ENCODE data around the gene VSTM2B. TPM values are rescaled to one million over a fixed set of nuclear protein-coding genes. Genes with fewer than 3 reads are reported as not detected.

The VSTM2B gene
- total and polyA plus RNA-seq, 2 of the 13 experiments (the other 11 are each of a cell fraction or from before 2014, with no cell fraction given) = not detected

DNA sequence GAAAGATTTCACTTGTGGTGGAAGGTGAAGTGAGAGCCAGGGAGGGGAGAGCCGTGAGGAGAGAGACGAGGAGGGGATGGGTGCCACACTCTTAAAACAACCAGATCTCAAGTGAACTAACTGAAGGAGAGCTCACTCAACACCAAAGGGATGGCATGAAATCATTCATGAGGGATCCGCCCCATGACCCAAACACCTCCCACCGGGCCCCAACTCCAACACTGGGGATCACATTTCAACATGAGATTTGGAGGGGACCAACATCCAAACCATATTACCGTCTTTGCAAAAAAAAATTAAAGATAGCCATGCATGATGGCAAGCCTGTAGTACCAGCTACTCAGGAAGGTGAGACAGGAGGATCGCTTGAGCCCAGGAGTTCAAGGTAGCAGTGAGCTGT is 45.4 kb downstream of the VSTM2B start:
- ChIA-PET CTCF (ENCODE audit: low intra/inter-chr PET ratio, low total read pairs) (no interaction called here), POLR2A (no interaction called here)
- 8% methylated on average over 6 of the region's 6 CpGs for WGBS (ENCODE audit: low lambda C conversion rate)
- H3K79me2 ChIP-seq (ENCODE audit: insufficient read depth, low read length) = no peaks in the 10 kb centered on the region
- H3K4me2 ChIP-seq (ENCODE audit: low read depth, low read length) = no peak overlapping the region
- BruUV-seq (replicated peaks) = no TSS peak
- no peak for ATAC-seq
- H2AFZ ChIP-seq (ENCODE audit: low read length) = no peak overlapping the region
- H4K20me1 ChIP-seq (ENCODE audit: insufficient read depth, low read length) = no peaks in the 10 kb centered on the region
- no peak for DNase-seq (ENCODE audit: low spot score)
- intact Hi-C loops (cut with micrococcal nuclease; ENCODE audit: unreplicated experiment) (no loop called here), in situ Hi-C loops (cut with HindIII; ENCODE audit: extremely low pct_ligation_motif_present, low pct_unique_long_range_greater_than_20kb) (no loop called here)
- FAIRE-seq = no peak
- no peak overlapping the region for H3K27ac ChIP-seq (ENCODE audit: extremely low read length, insufficient read depth, low read length)
- H3K4me1 ChIP-seq (ENCODE audit: insufficient read depth, low read length) = no peaks in the 10 kb centered on the region
- H3K4me3 ChIP-seq (replicated peaks in 1 of 3; ENCODE audit: insufficient read depth in 1 of 3, low read depth in 2 of 3, low read length in 3 of 3) = no peak overlapping the region
- no peak overlapping the region for H3K9ac ChIP-seq (ENCODE audit: insufficient read depth, low read depth, low read length)
- peaks cover 4 to 30% of the 10 kb centered on the region in 2 experiments for H3K27me3 ChIP-seq (ENCODE audit: control insufficient read depth in 1 of 2, insufficient read depth in 2 of 2, low read length in 2 of 2)
- H3K36me3 ChIP-seq (replicated peaks in 1 of 2; ENCODE audit: control insufficient read depth in 1 of 2, insufficient read depth in 2 of 2, low read length in 2 of 2) = no peaks in the 10 kb centered on the region
- no peaks in the 10 kb centered on the region for H3K9me3 ChIP-seq (ENCODE audit: low read length)
- no peak for TF ChIP-seq NKX3-1 (CRISPR knock-in tag; IDR thresholded peaks at IDR 0.05)
- TF ChIP-seq, protein P1, sequence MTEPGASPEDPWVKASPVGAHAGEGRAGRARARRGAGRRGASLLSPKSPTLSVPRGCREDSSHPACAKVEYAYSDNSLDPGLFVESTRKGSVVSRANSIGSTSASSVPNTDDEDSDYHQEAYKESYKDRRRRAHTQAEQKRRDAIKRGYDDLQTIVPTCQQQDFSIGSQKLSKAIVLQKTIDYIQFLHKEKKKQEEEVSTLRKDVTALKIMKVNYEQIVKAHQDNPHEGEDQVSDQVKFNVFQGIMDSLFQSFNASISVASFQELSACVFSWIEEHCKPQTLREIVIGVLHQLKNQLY (CRISPR knock-in tag; IDR thresholded peaks at IDR 0.05) = no peak
- no peak for TF ChIP-seq ZNF205 (CRISPR knock-in tag; IDR thresholded peaks at IDR 0.05)
- TF ChIP-seq ZFX (CRISPR knock-in tag; IDR thresholded peaks at IDR 0.05; ENCODE audit: low read depth) = no peak
- no peak for TF ChIP-seq U2AF2 (IDR thresholded peaks at IDR 0.05; ENCODE audit: low read depth, low read length)
- no peak for TF ChIP-seq ZNF619 (CRISPR knock-in tag; IDR thresholded peaks at IDR 0.05)
- no peak for TF ChIP-seq EZH2 (conservative IDR thresholded peaks at IDR 0.05; ENCODE audit: low read depth, low read length)
- no peak for TF ChIP-seq ZNF547 (CRISPR knock-in tag; IDR thresholded peaks at IDR 0.05)
- no peak for TF ChIP-seq RFXAP (CRISPR knock-in tag; IDR thresholded peaks at IDR 0.05; ENCODE audit: borderline replicate concordance)
- TF ChIP-seq, protein P2, sequence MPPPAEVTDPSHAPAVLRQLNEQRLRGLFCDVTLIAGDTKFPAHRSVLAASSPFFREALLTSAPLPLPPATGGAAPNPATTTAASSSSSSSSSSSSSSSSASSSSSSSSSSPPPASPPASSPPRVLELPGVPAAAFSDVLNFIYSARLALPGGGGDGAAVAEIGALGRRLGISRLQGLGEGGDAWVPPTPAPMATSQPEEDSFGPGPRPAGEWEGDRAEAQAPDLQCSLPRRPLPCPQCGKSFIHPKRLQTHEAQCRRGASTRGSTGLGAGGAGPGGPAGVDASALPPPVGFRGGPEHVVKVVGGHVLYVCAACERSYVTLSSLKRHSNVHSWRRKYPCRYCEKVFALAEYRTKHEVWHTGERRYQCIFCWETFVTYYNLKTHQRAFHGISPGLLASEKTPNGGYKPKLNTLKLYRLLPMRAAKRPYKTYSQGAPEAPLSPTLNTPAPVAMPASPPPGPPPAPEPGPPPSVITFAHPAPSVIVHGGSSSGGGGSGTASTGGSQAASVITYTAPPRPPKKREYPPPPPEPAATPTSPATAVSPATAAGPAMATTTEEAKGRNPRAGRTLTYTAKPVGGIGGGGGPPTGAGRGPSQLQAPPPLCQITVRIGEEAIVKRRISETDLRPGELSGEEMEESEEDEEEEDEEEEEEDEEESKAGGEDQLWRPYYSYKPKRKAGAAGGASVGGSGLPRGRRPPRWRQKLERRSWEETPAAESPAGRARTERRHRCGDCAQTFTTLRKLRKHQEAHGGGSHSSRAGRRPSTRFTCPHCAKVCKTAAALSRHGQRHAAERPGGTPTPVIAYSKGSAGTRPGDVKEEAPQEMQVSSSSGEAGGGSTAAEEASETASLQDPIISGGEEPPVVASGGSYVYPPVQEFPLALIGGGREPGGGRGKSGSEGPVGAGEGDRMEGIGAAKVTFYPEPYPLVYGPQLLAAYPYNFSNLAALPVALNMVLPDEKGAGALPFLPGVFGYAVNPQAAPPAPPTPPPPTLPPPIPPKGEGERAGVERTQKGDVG (CRISPR knock-in tag; IDR thresholded peaks at IDR 0.05; ENCODE audit: borderline replicate concordance) = no peak
- no peak for TF ChIP-seq NFE2 (CRISPR knock-in tag; IDR thresholded peaks at IDR 0.05)
- TF ChIP-seq FOXP4 (CRISPR knock-in tag; IDR thresholded peaks at IDR 0.05) = no peak
- TF ChIP-seq ZBTB39 (CRISPR knock-in tag; IDR thresholded peaks at IDR 0.05) = no peak
- TF ChIP-seq MAF1 (CRISPR knock-in tag; IDR thresholded peaks at IDR 0.05; ENCODE audit: borderline replicate concordance) = no peak
- no peak for TF ChIP-seq ZNF678 (CRISPR knock-in tag; IDR thresholded peaks at IDR 0.05)
- no peak for TF ChIP-seq ZSCAN20 (CRISPR knock-in tag; IDR thresholded peaks at IDR 0.05; ENCODE audit: borderline replicate concordance)
